Measurements from ENCODE around the gene SDC1. TPM values are rescaled to one million over a fixed set of nuclear protein-coding genes. Genes with fewer than 3 reads are reported as not detected.

Gene SDC1
- total and polyA plus RNA-seq, 5 donors from 2014 or later, result not detected

GRCh38 chr2:20227894-20228505, 3.1 kb upstream of the SDC1 start:
- H3K4me1 Mint-ChIP-seq, result peaks cover 0 to 9% (median 2%) of the 10 kb centered on the region in 4 donors
- H3K27ac ChIP-seq (ENCODE audit: insufficient read depth, low read length, poor library complexity, severe bottlenecking), result no peak overlapping the region

DNA sequence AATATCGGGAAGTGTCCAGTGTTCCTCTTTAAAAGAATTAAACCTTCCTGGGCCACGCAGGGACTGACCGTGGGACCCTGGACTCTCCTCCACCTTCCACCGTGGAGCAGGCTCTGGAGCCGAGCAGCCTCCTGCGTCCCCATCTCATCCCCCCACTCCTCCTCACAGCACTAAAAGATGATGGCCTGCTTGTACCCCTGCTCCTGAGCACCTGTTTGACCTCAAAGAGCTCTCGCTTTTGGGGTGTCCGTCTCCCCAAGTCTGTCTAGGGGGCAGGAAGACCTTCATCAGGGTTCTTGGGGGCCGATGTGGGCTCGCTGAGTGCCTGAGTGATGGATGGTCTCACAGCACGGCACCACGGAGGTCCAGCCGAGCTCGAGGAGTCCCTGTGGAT, 1.2 kb upstream of the SDC1 start:
- H3K36me3 ChIP-seq (ENCODE audit: control insufficient read depth, insufficient read depth, low read length), result no peaks in the 10 kb centered on the region
- H3K27ac Mint-ChIP-seq, result no peak overlapping the region
- H3K9me3 Mint-ChIP-seq, result peaks cover 0 to 5% (median 0%) of the 10 kb centered on the region in 7 donors

More at GRCh38 chr2:20227894-20228505, 3.1 kb upstream of the SDC1 start:
- no peak for ATAC-seq (ENCODE audit: low read depth in 2 of 2)
- H3K4me1 ChIP-seq (ENCODE audit: control insufficient read depth, insufficient read depth, low read length, poor library complexity, severe bottlenecking), result peaks cover 18% of the 10 kb centered on the region
- peak overlapping the region in 1 of 3 donors; percentile 52 for H3K27ac Mint-ChIP-seq
- H3K4me3 Mint-ChIP-seq, result no peak overlapping the region
- peaks cover 8% of the 10 kb centered on the region for H3K27me3 ChIP-seq (ENCODE audit: control insufficient read depth, insufficient read depth, low read length)
- H3K4me3 ChIP-seq (ENCODE audit: low read depth, low read length), result no peak overlapping the region
- no peaks in the 10 kb centered on the region for H3K36me3 Mint-ChIP-seq
- no peak for DNase-seq
- peaks cover 0 to 3% (median 0%) of the 10 kb centered on the region in 7 donors for H3K9me3 Mint-ChIP-seq
- H3K36me3 ChIP-seq (ENCODE audit: control insufficient read depth, insufficient read depth, low read length), result no peaks in the 10 kb centered on the region
- peaks cover 45% of the 10 kb centered on the region for H3K27me3 Mint-ChIP-seq
- no peaks in the 10 kb centered on the region for H3K9me3 ChIP-seq (ENCODE audit: control insufficient read depth in 2 of 2, low read length in 2 of 2)

GRCh38 chr2:20225294-20226151, 593 bp upstream of the SDC1 start:
- H3K27ac ChIP-seq (ENCODE audit: insufficient read depth, low read length, poor library complexity, severe bottlenecking), result no peak overlapping the region
- Mint-ChIP-seq H3K36me3 (no peaks in the 10 kb centered on the region), H3K27me3 (peaks cover 57% of the 10 kb centered on the region), H3K4me1 (peaks cover 0 to 14% (median 6%) of the 10 kb centered on the region in 4 donors), H3K4me3 (peak overlapping the region in 3 of 4 donors; percentile 10 to 48 (median 22)), H3K27ac (no peak overlapping the region), H3K9me3 (peaks cover 0 to 5% (median 0%) of the 10 kb centered on the region in 7 donors)
- ATAC-seq (ENCODE audit: low read depth in 2 of 2), result peak in 1 of 2 donors; percentile 37
- H3K9me3 ChIP-seq (ENCODE audit: control insufficient read depth in 2 of 2, low read length in 2 of 2), result no peaks in the 10 kb centered on the region
- H3K4me3 ChIP-seq (ENCODE audit: low read depth, low read length), result no peak overlapping the region
- DNase-seq, result peak in 1 of 3 donors; percentile 40
- peaks cover 21% of the 10 kb centered on the region for H3K27me3 ChIP-seq (ENCODE audit: control insufficient read depth, insufficient read depth, low read length)
- H3K36me3 ChIP-seq (ENCODE audit: control insufficient read depth, insufficient read depth, low read length), result no peaks in the 10 kb centered on the region
- peaks cover 18% of the 10 kb centered on the region for H3K4me1 ChIP-seq (ENCODE audit: control insufficient read depth, insufficient read depth, low read length, poor library complexity, severe bottlenecking)

More for the DNA sequence above, 1.2 kb upstream of the SDC1 start:
- DNase-seq, result no peak
- peaks cover 61% of the 10 kb centered on the region for H3K27me3 Mint-ChIP-seq
- H3K4me1 Mint-ChIP-seq, result peaks cover 0 to 14% (median 6%) of the 10 kb centered on the region in 4 donors
- Histone ChIP-seq H3K4me3 (ENCODE audit: low read depth, low read length) (no peak overlapping the region), H3K4me1 (ENCODE audit: control insufficient read depth, insufficient read depth, low read length, poor library complexity, severe bottlenecking) (peaks cover 18% of the 10 kb centered on the region), H3K9me3 (ENCODE audit: control insufficient read depth in 2 of 2, low read length in 2 of 2) (no peaks in the 10 kb centered on the region), H3K27me3 (ENCODE audit: control insufficient read depth, insufficient read depth, low read length) (peaks cover 19% of the 10 kb centered on the region), H3K27ac (ENCODE audit: insufficient read depth, low read length, poor library complexity, severe bottlenecking) (no peak overlapping the region)
- H3K4me3 Mint-ChIP-seq, result peak overlapping the region in 1 of 4 donors; percentile 46
- no peak for ATAC-seq (ENCODE audit: low read depth in 2 of 2)
- no peaks in the 10 kb centered on the region for H3K36me3 Mint-ChIP-seq

DNA sequence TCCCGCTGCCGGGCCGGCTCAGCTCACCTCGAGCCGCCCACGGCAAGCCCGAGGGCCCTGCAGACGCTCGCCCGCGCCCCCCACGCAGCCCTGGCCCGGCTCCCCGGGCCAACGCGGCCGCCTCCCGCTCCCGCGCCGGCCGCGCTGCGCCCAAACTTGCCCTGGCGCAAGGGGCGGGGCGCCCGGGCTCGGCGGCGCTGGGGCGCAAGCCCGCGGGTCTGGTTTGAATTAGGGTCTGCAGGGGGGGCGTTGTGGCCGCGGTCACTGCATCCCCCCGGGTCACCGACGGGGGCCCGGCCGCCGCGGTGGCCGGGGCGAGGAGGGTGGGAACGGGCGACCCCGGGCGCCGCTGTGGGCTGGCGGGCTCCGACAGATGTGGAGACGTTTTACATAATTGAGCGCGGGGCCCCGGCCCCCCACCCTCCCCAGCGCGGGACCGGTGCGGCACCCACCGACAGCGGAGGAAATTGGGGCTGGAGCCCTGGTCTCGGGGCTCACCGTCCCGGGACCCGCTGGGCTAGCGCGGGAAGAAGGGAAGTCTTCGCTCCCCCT, 690 bp downstream of the SDC1 start:
- ATAC-seq (ENCODE audit: low read depth in 2 of 2), result no peak
- no peaks in the 10 kb centered on the region for H3K36me3 ChIP-seq (ENCODE audit: control insufficient read depth, insufficient read depth, low read length)
- peaks cover 18% of the 10 kb centered on the region for H3K4me1 ChIP-seq (ENCODE audit: control insufficient read depth, insufficient read depth, low read length, poor library complexity, severe bottlenecking)
- Mint-ChIP-seq H3K4me1 (peaks cover 0 to 14% (median 6%) of the 10 kb centered on the region in 4 donors), H3K36me3 (no peaks in the 10 kb centered on the region), H3K9me3 (peaks cover 0 to 5% (median 0%) of the 10 kb centered on the region in 7 donors), H3K4me3 (no peak overlapping the region), H3K27me3 (peaks cover 56% of the 10 kb centered on the region), H3K27ac (no peak overlapping the region)
- no peaks in the 10 kb centered on the region for H3K9me3 ChIP-seq (ENCODE audit: control insufficient read depth in 2 of 2, low read length in 2 of 2)
- H3K27me3 ChIP-seq (ENCODE audit: control insufficient read depth, insufficient read depth, low read length), result peaks cover 23% of the 10 kb centered on the region
- no peak overlapping the region for H3K4me3 ChIP-seq (ENCODE audit: low read depth, low read length)
- no peak overlapping the region for H3K27ac ChIP-seq (ENCODE audit: insufficient read depth, low read length, poor library complexity, severe bottlenecking)
- no peak for DNase-seq

GRCh38 chr2:20223407-20224163, 1.3 kb downstream of the SDC1 start:
- no peaks in the 10 kb centered on the region for H3K9me3 ChIP-seq (ENCODE audit: control insufficient read depth in 2 of 2, low read length in 2 of 2)
- no peaks in the 10 kb centered on the region for H3K36me3 ChIP-seq (ENCODE audit: control insufficient read depth, insufficient read depth, low read length)
- no peaks in the 10 kb centered on the region for H3K36me3 Mint-ChIP-seq
- peaks cover 0 to 5% (median 0%) of the 10 kb centered on the region in 7 donors for H3K9me3 Mint-ChIP-seq
- H3K4me1 ChIP-seq (ENCODE audit: control insufficient read depth, insufficient read depth, low read length, poor library complexity, severe bottlenecking), result peaks cover 18% of the 10 kb centered on the region
- DNase-seq (no peak), ATAC-seq (ENCODE audit: low read depth in 2 of 2) (no peak)
- peaks cover 54% of the 10 kb centered on the region for H3K27me3 Mint-ChIP-seq
- peaks cover 20% of the 10 kb centered on the region for H3K27me3 ChIP-seq (ENCODE audit: control insufficient read depth, insufficient read depth, low read length)
- peak overlapping the region in 3 of 4 donors; percentile 51 to 63 (median 60) for H3K4me3 Mint-ChIP-seq
- H3K27ac ChIP-seq (ENCODE audit: insufficient read depth, low read length, poor library complexity, severe bottlenecking), result no peak overlapping the region
- no peak overlapping the region for H3K4me3 ChIP-seq (ENCODE audit: low read depth, low read length)
- H3K27ac Mint-ChIP-seq, result no peak overlapping the region
- H3K4me1 Mint-ChIP-seq, result peaks cover 0 to 14% (median 6%) of the 10 kb centered on the region in 4 donors

GRCh38 chr2:20222769-20223406, 2.0 kb downstream of the SDC1 start:
- no peak overlapping the region for H3K27ac Mint-ChIP-seq
- peaks cover 20% of the 10 kb centered on the region for H3K27me3 ChIP-seq (ENCODE audit: control insufficient read depth, insufficient read depth, low read length)
- ATAC-seq (ENCODE audit: low read depth in 2 of 2) (no peak), DNase-seq (no peak)
- no peak overlapping the region for H3K27ac ChIP-seq (ENCODE audit: insufficient read depth, low read length, poor library complexity, severe bottlenecking)
- no peaks in the 10 kb centered on the region for H3K36me3 ChIP-seq (ENCODE audit: control insufficient read depth, insufficient read depth, low read length)
- no peaks in the 10 kb centered on the region for H3K36me3 Mint-ChIP-seq
- peak overlapping the region; percentile 51 to 63 (median 56) for H3K4me3 Mint-ChIP-seq
- H3K4me1 Mint-ChIP-seq, result peaks cover 0 to 14% (median 6%) of the 10 kb centered on the region in 4 donors
- peaks cover 58% of the 10 kb centered on the region for H3K27me3 Mint-ChIP-seq
- no peak overlapping the region for H3K4me3 ChIP-seq (ENCODE audit: low read depth, low read length)
- peaks cover 0 to 5% (median 0%) of the 10 kb centered on the region in 7 donors for H3K9me3 Mint-ChIP-seq
- H3K4me1 ChIP-seq (ENCODE audit: control insufficient read depth, insufficient read depth, low read length, poor library complexity, severe bottlenecking), result peaks cover 18% of the 10 kb centered on the region
- H3K9me3 ChIP-seq (ENCODE audit: control insufficient read depth in 2 of 2, low read length in 2 of 2), result no peaks in the 10 kb centered on the region
